Body of pancreas (tissue), 4 donors: ENCODE measurements around the gene SYPL2.

ENCODE experiments used
- POLR2A ChIP-seq, 3 donors: fragments of 450-650 bp; IDR thresholded peaks; one replicate each; pipeline ENCODE4 v1.6.1; 2016; ENCODE audit warnings: antibody characterized with exemption in 3 of 3, mild to moderate bottlenecking in 2 of 3
- TF ChIP-seq, protein P1 (sequence below), 7 experiments: fragments of 450-650 bp in 4 of 7; fragments of 200-600 bp in 3 of 7; sonication (generic) in 3 of 7; IDR thresholded peaks; one replicate each; pipeline ENCODE4 v1.5.1; 2016 to 2019; ENCODE audit warnings: antibody characterized with exemption in 7 of 7

DNA sequence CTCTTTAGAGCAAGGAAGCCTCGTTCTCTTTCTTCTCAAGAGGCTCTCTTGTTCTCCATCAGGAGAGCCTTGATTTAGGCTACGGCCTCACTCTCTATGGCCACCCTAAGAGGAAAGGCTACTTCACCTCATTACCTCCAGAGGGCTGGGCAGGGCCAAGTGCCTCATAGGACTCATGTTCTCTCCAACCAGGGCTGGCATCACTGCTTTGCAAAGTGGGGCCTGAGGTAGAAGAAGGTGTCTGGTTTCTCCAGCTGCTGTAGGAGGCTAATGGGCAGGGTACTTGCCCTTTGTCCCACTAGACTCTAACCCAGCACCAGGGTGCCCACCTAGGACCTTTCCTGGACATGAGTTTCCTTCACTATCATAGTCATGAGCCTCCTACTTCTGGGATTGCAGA, 15.3 kb downstream of the SYPL2 start:
- TF ChIP-seq, protein P1, sequence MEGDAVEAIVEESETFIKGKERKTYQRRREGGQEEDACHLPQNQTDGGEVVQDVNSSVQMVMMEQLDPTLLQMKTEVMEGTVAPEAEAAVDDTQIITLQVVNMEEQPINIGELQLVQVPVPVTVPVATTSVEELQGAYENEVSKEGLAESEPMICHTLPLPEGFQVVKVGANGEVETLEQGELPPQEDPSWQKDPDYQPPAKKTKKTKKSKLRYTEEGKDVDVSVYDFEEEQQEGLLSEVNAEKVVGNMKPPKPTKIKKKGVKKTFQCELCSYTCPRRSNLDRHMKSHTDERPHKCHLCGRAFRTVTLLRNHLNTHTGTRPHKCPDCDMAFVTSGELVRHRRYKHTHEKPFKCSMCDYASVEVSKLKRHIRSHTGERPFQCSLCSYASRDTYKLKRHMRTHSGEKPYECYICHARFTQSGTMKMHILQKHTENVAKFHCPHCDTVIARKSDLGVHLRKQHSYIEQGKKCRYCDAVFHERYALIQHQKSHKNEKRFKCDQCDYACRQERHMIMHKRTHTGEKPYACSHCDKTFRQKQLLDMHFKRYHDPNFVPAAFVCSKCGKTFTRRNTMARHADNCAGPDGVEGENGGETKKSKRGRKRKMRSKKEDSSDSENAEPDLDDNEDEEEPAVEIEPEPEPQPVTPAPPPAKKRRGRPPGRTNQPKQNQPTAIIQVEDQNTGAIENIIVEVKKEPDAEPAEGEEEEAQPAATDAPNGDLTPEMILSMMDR (IDR thresholded peaks at IDR 0.05), result no peak
- TF ChIP-seq POLR2A (IDR thresholded peaks at IDR 0.05), result no peak
